Activated CD4-positive, alpha-beta T cell treated with anti-CD3 and anti-CD28 coated beads, Interleukin-2, amount 50 U/mL, for 1 hour (primary cell): ENCODE results near the gene RTEL1.

Experiments used
- DNase-seq: peaks from one replicate; pipeline ENCODE4 v3.0.0-alpha.2; 2020

RTEL1 gene

GRCh38 chr20:63732118-63733095 lies 74.3 kb downstream of the RTEL1 start:
- no peak for DNase-seq

DNA sequence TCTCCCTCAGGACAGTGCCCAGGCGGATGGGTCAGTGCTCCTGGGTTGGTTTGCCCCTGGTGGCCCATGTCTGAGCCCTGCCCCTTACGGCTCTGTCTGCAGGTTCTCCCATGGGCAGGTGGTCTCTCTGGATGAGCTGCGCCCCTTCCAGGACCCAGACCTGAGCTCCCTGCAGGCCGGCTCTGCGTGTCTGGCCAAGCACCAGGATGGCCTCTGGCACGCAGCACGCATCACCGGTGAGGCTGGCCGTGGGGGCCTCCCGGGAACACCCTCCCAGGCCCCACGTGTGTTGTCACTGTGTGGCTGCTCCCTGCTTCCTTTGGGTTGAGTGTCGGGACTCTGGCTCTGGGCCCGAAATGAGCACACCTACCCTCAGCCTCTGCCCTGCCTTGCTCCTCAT lies 75.0 kb downstream of the RTEL1 start:
- no peak for DNase-seq

GRCh38 chr20:63733579-63734081 lies 75.5 kb downstream of the RTEL1 start:
- DNase-seq: no peak

DNA sequence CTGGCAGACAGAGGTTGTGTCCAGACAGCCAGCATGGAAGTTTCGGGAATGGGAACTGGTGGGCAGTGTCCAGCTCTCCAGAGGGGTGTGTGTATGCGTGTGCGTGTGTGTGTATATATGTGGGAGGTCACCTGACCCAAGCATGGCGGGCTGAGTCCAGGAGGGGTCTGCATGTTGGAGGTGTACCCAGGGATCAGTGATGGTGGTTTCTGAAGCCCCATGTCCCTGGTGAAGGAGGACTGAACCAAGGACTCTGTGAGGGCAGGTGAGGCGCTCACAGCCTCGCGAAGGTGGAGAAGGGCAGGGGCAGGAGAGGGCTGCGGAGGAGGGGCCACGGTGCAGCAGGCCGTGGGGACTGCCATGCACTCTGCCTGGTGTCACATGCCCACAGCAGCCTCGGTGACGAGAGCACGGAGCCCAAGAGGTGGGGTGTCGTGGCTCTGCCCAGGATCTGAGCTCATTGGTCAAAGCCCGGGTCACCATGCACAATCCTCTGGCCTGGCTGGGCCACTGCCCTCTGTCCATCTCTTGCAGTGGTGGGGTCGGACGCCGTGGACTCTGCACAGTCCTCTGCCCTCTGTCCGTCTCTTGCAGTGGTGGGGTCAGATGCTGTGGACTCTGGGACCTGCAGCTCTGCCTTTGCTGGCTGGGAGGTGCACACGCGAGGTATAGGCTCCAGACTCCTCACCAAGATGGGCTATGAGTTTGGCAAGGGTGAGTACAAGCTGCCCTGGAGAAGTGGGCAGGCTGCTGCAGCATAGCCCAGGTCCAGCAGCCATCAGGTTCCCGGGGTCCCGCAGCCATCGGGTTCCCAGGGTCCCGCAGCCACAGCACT lies 76.2 kb downstream of the RTEL1 start:
- DNase-seq: no peak

GRCh38 chr20:63734946-63735858 lies 77.1 kb downstream of the RTEL1 start:
- DNase-seq: no peak

GRCh38 chr20:63735859-63736718 lies 78.0 kb downstream of the RTEL1 start, which contains the start of gene LIME1:
LIME1 (plus strand) TSS chr20:63736664; CDS start chr20:63737550, 886 bp downstream.
- peak; percentile 79 for DNase-seq

GRCh38 chr20:63736893-63737694 lies 79.0 kb downstream of the RTEL1 start:
- DNase-seq: peak; percentile 59

DNA sequence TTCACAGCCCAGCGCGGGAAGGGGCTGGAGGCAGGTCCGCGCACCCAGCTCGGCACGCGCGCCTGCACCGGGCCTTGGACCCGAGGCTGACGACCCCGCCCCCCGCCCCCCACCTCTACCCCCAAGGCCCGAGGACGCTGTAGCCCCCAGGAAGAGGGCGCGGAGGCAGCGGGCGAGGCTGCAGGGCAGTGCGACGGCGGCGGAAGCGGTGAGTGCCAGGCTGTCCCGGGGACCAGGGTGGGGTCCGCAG lies 79.5 kb downstream of the RTEL1 start:
- DNase-seq: no peak

DNA sequence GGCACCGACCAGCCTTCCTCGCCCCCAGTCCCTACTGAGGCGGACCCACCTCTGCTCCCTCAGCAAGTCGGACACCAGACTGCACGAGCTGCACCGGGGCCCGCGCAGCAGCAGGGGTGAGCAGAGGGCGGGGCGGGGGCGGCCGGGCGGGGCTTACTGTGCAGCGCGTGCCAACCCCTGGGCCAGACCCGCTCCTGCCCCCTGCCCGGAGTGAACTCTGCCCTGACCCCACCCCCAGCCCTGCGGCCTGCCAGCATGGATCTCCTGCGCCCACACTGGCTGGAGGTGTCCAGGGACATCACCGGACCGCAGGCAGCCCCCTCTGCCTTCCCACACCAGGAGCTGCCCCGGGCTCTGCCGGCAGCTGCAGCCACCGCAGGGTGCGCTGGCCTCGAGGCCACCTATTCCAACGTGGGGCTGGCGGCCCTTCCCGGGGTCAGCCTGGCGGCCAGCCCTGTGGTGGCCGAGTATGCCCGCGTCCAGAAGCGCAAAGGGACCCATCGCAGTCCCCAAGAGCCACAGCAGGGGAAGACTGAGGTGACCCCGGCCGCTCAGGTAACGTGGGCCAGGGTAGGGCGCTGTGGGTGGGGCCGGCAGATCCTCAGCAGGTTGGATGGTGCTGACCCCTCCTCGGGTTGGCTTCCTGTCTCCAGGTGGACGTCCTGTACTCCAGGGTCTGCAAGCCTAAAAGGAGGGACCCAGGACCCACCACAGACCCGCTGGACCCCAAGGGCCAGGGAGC lies 80.0 kb downstream of the RTEL1 start:
- DNase-seq: peak; percentile 39

GRCh38 chr20:63738687-63739129 lies 80.6 kb downstream of the RTEL1 start:
- DNase-seq: peak; percentile 33

DNA sequence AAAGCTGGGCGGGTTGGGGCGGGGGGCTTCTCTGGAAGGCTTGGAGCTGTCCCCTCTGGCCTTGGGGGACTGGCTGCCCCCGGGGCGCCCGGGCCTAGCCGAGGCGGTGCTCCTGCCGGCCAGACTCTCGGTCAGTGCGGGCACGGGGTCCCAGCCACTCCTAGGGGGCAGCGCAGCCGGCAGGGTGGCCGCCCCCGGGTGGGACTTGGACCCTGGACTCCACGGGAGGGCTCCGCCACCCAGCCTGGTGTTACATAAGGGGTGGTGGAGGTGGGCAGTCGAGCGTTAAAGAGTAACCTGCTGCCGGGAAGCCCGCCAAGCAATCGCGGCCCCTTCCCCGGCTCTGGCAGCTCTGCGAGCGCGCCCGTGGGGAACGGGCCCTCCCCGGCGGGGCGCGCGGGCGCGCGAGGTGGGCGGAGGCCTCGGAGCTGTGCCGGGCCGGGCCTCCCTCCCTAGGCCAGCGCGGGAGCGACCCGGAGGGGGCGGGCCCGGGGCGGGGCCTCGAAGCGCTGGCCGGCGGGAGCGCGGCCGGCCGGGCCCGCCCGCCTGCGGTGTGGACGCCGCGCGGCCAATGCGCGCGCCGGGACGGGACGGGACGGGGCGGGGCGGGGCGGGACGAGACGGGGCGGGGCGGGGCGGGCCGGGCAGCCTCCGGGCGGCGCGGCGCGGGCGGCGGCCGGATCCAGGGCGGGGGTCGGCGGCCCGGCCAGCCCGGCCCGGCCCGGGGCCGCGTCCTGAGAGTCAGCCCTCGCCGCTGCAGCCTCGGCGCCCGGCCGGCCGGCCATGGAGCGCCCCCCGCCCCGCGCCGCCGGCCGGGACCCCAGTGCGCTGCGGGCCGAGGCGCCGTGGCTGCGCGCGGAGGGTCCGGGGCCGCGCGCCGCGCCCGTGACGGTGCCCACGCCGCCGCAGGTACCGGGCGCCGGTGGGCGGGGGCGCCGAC lies 81.3 kb downstream of the RTEL1 start, which contains the start of gene SLC2A4RG:
TSS of gene SLC2A4RG (plus strand) at position 647 of the 940 bp plus-strand sequence. CDS start at position 784, 137 bp downstream.
- DNase-seq: peak; percentile 52

DNA sequence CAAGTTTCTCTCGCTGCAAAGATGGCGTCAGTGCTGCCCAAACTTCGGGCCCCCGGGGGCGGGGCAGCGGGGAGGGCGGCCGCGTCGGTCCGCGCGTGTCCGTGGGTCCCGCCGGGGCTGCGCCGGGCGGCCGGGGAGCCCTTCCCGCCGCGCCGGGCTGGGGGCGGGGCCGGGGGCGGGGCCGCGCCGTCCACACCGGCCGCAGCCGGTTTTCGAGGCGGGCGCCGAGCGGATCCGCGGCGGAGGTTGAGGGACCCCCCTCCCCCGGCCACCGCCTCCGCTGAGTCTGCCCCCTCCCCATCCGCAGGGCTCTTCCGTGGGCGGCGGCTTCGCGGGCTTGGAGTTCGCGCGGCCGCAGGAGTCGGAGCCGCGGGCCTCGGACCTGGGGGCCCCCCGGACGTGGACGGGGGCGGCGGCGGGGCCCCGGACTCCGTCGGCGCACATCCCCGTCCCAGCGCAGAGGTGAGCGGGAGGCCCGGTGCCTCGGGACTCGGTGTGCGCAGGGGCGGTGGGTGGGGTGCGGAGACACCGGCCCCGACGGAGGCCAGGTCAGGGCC lies 82.0 kb downstream of the RTEL1 start:
- peak; percentile 38 for DNase-seq

GRCh38 chr20:63740627-63741353 lies 82.7 kb downstream of the RTEL1 start:
- peak; percentile 37 for DNase-seq

DNA sequence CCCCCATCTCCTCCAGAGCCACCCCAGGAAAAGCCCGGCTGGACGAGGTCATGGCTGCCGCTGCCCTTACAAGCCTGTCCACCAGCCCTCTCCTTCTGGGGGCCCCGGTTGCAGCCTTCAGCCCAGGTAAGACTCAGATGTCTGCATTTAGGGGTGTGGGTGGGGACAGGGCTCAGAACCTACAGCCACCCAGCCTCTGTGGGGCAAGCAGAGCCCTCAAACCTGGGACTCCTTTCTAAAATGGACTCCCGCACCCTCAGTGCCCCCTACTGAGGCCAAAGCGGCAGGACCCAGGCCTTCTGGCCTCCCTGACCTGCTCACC lies 83.2 kb downstream of the RTEL1 start:
- DNase-seq: no peak

DNA sequence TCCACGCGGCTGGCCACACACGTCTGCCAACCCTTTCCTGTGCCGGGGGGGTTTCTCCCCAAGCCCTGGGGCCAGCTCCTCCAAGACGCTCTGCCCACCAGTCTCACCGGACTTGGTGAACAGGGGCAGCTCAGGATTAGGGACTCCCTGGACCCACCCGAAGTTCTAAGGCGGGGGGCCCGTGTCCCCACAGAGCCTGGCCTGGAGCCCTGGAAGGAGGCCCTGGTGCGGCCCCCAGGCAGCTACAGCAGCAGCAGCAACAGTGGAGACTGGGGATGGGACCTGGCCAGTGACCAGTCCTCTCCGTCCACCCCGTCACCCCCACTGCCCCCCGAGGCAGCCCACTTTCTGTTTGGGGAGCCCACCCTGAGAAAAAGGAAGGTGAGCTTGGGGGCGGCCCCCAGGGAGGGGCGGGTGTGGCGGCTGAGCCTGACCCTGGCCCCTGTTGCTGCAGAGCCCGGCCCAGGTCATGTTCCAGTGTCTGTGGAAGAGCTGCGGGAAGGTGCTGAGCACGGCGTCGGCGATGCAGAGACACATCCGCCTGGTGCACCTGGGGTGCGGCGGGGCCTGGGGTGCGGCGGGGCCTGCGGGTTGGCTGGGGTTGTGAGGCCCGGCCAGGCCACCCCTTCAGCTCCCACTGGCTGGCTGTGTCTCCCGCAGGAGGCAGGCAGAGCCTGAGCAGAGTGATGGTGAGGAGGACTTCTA lies 83.7 kb downstream of the RTEL1 start:
- DNase-seq: no peak

- no peak for DNase-seq
Observed at GRCh38 chr20:63742381-63743024, 84.4 kb downstream of the RTEL1 start.
